HG03097 (cell line): ENCODE measurements around the gene CFAP157.

ENCODE experiments used
- ATAC-seq: cut with Tn5 transposase; IDR thresholded peaks from one replicate; pipeline ENCODE4 v1.9.1; 2021; ENCODE audit not compliant: unreplicated experiment, low FRiP score

The CFAP157 gene

GRCh38 chr9:127706836-127707241 is at the start of gene CFAP157:
TSS of gene CFAP157 (plus strand) at chr9:127706988. CDS start at chr9:127707032, 44 bp downstream.
- ATAC-seq, result no peak

- no peak for ATAC-seq
Measured at GRCh38 chr9:127658428-127658827, 48.4 kb upstream of the CFAP157 start.

GRCh38 chr9:127660886-127661741 is 45.7 kb upstream of the CFAP157 start:
- ATAC-seq, result no peak

- ATAC-seq, result no peak
Measured at GRCh38 chr9:127662617-127663016, 44.2 kb upstream of the CFAP157 start.

GRCh38 chr9:127664324-127664677 is 42.5 kb upstream of the CFAP157 start:
- no peak for ATAC-seq

GRCh38 chr9:127664678-127665507 is 41.9 kb upstream of the CFAP157 start:
- ATAC-seq, result no peak

GRCh38 chr9:127667127-127667844 is 39.5 kb upstream of the CFAP157 start:
- no peak for ATAC-seq

GRCh38 chr9:127667906-127668305 is 38.9 kb upstream of the CFAP157 start:
- no peak for ATAC-seq

GRCh38 chr9:127673234-127673633 is 33.6 kb upstream of the CFAP157 start:
- no peak for ATAC-seq

- ATAC-seq, result no peak
Measured at GRCh38 chr9:127676638-127677037, 30.1 kb upstream of the CFAP157 start.

- ATAC-seq, result no peak
Measured at GRCh38 chr9:127679506-127679905, 27.3 kb upstream of the CFAP157 start.

- ATAC-seq, result no peak
Measured at GRCh38 chr9:127680226-127680625, 26.6 kb upstream of the CFAP157 start.

- no peak for ATAC-seq
Measured at GRCh38 chr9:127680846-127681245, 25.9 kb upstream of the CFAP157 start.

- no peak for ATAC-seq
Measured at GRCh38 chr9:127682351-127683136, 24.2 kb upstream of the CFAP157 start.

- no peak for ATAC-seq
Measured at GRCh38 chr9:127683723-127684122, 23.1 kb upstream of the CFAP157 start.

- ATAC-seq, result no peak
Measured at GRCh38 chr9:127684576-127684975, 22.2 kb upstream of the CFAP157 start.

GRCh38 chr9:127686461-127687393 is 20.1 kb upstream of the CFAP157 start:
- no peak for ATAC-seq

GRCh38 chr9:127689329-127690000 is 17.3 kb upstream of the CFAP157 start:
- ATAC-seq, result no peak

GRCh38 chr9:127690735-127691134 is 16.1 kb upstream of the CFAP157 start:
- no peak for ATAC-seq
